Sigmoid colon (tissue), 4 donors: ENCODE results near the gene AP1S3.

Experiments used
- EP300 ChIP-seq, 4 donors: sonication (generic); formaldehyde crosslinking; IDR thresholded peaks; one replicate each; pipeline ENCODE4 v1.6.1; 2017; ENCODE audit warnings: antibody characterized with exemption in 4 of 4
- POLR2A ChIP-seq, 2 donors: fragments of 450-650 bp; IDR thresholded peaks; one replicate each; pipeline ENCODE4 v1.6.1; 2016; ENCODE audit warnings: antibody characterized with exemption in 2 of 2, mild to moderate bottlenecking in 2 of 2, moderate library complexity in 2 of 2
- POLR2AphosphoS5 ChIP-seq, 4 donors: sonication (generic); formaldehyde crosslinking; IDR thresholded peaks; one replicate each; pipeline ENCODE4 v1.6.1; 2017; ENCODE audit warnings: antibody characterized with exemption in 4 of 4
- TF ChIP-seq, protein P1 (sequence below), 4 experiments: fragments of 450-650 bp in 3 of 4; fragments of 200-600 bp in 1 of 4; IDR thresholded peaks; one replicate each; pipeline ENCODE4 v1.5.1; 2016 to 2019; ENCODE audit warnings: antibody characterized with exemption in 4 of 4, mild to moderate bottlenecking in 3 of 4, moderate library complexity in 2 of 4

DNA sequence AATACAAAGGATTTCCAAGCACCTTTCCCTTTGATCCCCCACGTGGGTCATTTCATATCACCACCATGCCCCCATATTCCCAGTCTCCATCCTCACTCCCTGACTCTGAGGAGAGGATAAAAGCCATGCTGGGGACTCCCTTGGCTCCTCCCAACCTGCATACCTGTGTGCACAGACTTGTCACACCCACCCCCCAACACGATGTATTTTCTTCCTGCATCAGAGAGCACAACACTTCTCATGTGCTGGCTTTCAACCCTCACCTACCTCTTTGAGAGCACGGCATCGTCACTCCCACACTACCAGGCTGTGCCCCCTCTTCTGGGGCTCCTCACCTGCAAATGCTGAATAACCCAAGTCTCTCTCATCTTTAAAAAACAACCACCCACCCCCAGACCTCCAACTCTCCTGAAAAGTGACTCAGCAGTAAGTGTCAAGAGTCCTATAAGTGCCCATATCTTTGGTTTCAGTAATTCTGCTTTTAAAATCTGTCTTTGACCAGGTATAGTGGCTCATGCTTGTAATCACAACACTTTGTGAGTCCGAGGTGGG, 53.1 kb downstream of the AP1S3 start:
- TF ChIP-seq, protein P1, sequence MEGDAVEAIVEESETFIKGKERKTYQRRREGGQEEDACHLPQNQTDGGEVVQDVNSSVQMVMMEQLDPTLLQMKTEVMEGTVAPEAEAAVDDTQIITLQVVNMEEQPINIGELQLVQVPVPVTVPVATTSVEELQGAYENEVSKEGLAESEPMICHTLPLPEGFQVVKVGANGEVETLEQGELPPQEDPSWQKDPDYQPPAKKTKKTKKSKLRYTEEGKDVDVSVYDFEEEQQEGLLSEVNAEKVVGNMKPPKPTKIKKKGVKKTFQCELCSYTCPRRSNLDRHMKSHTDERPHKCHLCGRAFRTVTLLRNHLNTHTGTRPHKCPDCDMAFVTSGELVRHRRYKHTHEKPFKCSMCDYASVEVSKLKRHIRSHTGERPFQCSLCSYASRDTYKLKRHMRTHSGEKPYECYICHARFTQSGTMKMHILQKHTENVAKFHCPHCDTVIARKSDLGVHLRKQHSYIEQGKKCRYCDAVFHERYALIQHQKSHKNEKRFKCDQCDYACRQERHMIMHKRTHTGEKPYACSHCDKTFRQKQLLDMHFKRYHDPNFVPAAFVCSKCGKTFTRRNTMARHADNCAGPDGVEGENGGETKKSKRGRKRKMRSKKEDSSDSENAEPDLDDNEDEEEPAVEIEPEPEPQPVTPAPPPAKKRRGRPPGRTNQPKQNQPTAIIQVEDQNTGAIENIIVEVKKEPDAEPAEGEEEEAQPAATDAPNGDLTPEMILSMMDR (IDR thresholded peaks at IDR 0.05), result no peak
- TF ChIP-seq POLR2A (IDR thresholded peaks at IDR 0.05), result no peak
- TF ChIP-seq POLR2AphosphoS5 (IDR thresholded peaks at IDR 0.05), result no peak
- TF ChIP-seq EP300 (IDR thresholded peaks at IDR 0.05), result no peak
